Stimulated activated CD8-positive, alpha-beta memory T cell treated with anti-CD3 and anti-CD28 coated beads, Interleukin-12 subunit alpha, Interleukin-12 subunit beta, amount 100 ng/mL, for 24 hours (primary cell): ENCODE measurements around the gene IDI1.

Experiments
- DNase-seq: peaks from one replicate; pipeline ENCODE4 v3.0.0-alpha.2; 2020; ENCODE audit errors: extremely low read depth

The IDI1 gene

GRCh38 chr10:994836-995558 is 53.9 kb downstream of the IDI1 start:
- DNase-seq, result no peak

DNA sequence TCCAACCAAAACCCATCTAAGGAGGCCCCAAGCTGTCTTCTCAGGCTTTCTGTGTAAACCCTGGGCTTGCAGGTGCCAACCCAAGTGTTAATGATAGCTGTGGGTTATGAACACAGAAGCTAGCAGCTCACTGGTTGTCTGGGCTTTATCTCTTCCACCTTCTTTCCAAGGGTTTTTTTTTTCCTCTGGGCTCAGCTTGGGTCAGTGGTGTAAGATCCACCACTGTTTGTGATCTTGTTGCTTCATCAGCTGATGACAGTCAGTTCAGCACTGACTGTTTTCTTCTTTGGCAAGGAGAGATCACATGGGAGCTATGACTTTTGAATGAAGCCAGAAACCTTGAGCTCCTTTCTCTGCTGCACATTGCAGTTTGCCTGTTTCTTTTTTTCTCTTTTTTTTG is 56.0 kb downstream of the IDI1 start:
- DNase-seq, result no peak

DNA sequence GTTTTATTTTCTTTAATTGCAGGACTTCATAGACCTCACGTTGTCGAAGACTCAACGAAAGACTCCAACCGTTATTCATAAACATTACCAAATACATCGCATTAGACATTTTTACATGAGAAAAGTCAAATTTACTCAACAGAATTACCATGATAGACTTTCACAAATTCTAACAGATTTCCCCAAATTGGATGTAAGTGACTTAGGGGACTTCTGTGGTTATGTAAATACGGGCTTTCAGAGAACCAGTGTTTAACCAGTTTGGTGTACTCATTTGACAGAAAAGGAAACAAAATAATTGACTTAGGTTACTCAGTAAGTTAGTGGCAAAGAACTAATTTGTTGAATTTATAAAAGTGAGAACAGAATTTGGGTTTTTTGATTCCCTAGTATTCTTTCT is 56.5 kb downstream of the IDI1 start:
- no peak for DNase-seq

DNA sequence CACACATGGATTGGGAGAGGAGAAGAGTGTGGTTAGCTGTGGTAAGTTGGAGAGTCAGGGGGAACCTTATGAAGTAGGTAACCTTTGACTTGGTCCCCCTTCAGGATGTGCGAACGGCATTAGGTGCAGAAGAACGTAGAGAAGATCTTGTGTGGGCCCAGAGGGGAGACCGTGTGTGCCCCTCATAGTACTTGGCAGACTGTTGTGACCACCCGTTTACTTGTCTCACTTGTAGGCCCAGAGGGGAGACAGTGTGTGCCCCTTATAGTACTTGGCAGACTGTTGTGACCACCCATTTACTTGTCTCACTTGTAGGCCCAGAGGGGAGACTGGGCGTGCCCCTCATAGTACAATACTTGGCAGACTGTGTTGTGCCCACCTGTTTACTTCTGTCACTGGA is 58.1 kb downstream of the IDI1 start:
- DNase-seq, result no peak
